HK-2 (cell line): ENCODE measurements around the gene FOXP1.

ENCODE experiments used
- DNase-seq: peaks from one replicate; pipeline ENCODE4 v3.0.0-alpha.2; 2018; ENCODE audit not compliant: unreplicated experiment

Gene FOXP1

GRCh38 chr3:70914862-70915261, 668.7 kb downstream of the FOXP1 start:
- DNase-seq: no peak

- DNase-seq: no peak
Measured at GRCh38 chr3:70911719-70912118, 671.8 kb downstream of the FOXP1 start.

GRCh38 chr3:70905491-70905890, 678.0 kb downstream of the FOXP1 start:
- no peak for DNase-seq
